Pancreas (tissue), 10 donors: ENCODE results near the gene GPC5. TPM values are rescaled to one million over a fixed set of nuclear protein-coding genes. Genes with fewer than 3 reads are reported as not detected.
A peak's percentile ranks its signal among the peaks of the same experiment; 100 is the strongest.

Experiments
- ATAC-seq, 4 donors: fragments of 200-7000 bp; cut with Tn5 transposase; one replicate each; pipeline versions ENCODE4 v1.8.0 to v1.9.1; 2020; ENCODE audit warnings: mild to moderate bottlenecking in 4 of 4, moderate library complexity in 4 of 4
- DNase-seq, 6 donors: peaks; one replicate each; pipeline ENCODE4 v3.0.0-alpha.2; 2020
- FAIRE-seq: peaks from 2 replicates; lab custom pipeline; 2012; peaks lifted over from hg19 to GRCh38; lab: Jason Lieb, UNC
- H3K27ac ChIP-seq, 4 donors: fragments of 200-600 bp; sonication (generic); 1 replicate in 3 of 4; 2 replicates in 1 of 4; pipeline versions ENCODE4 v1.5.0 to v1.8.0; 2020
- H3K27me3 ChIP-seq, 4 donors: fragments of 200-600 bp; one replicate each; pipeline ENCODE4 v1.8.0; 2021
- H3K36me3 ChIP-seq, 3 donors: fragments of 200-600 bp; sonication (generic) in 1 of 3; one replicate each; pipeline versions ENCODE4 v1.5.0 to v1.8.0; 2020 to 2021
- H3K4me1 ChIP-seq, 3 donors: fragments of 200-600 bp; one replicate each; pipeline ENCODE4 v1.8.0; 2021
- H3K4me3 ChIP-seq, 4 donors: fragments of 200-600 bp; sonication (generic) in 2 of 4; one replicate each; pipeline versions ENCODE4 v1.5.0 to v1.8.0; 2020 to 2021
- H3K9me3 ChIP-seq, 4 donors: fragments of 200-600 bp; one replicate each; pipeline ENCODE4 v1.8.0; 2021
- CTCF ChIP-seq, 4 donors: fragments of 200-600 bp; sonication (generic) in 3 of 4; IDR thresholded peaks; one replicate each; pipeline versions ENCODE4 v1.5.0 to v1.8.0; 2021; ENCODE audit warnings: antibody characterized with exemption in 4 of 4
- WGBS, 2 donors: extraction: QIAGEN DNeasy Blood & Tissue Kit; methylation state at CpG; one replicate each; pipeline ENCODE4 v1.1.7; 2013; 5-methylcytosine and 5-hydroxymethylcytosine counted together
- intact Hi-C, 3 donors: fragments of 100-400 bp; cut with DNase I; formaldehyde crosslinking; loops; one replicate each; pipeline versions ENCODE4 v1.11.1 to v1.14.2; 2022
- polyA plus RNA-seq, 2 donors: library from polyadenylated mRNA; stranded (reverse); fragments of 200-250 nt; gene quantifications; one replicate each; pipeline ENCODE4 v1.2.3, GENCODE V29; 2013
- total RNA-seq, 6 donors: library from RNA; stranded (reverse); fragmentation: NEBNext Ultra II Directional in 4 of 6; extraction: Animal tissue kit (Norgen Biotek cat#: 25700) in 4 of 6; gene quantifications; one replicate each; pipeline versions ENCODE4 v1.2.1 to v1.2.4, GENCODE V29; 2021 to 2023
- donor health status: healthy with polysubstance abuse.
- donor health status: DM: no; HTN: no; CAD: no; lungs with moderate emphysema.
- donor health status: DM: no; HTN: no; CAD: no.
- donor health status: control.
- donor health status: control.
- donor health status: Bipolar disorder and iron deficiency.
- donor health status: DM: yes; HTN: yes; CAD: no.
- donor health status: DM: no; HTN: no; CAD: no.
- donor health status: DM: no; HTN: no; CAD: no.
- donor health status: DM: yes; HTN: yes; CAD: no.

The GPC5 gene
- total and polyA plus RNA-seq, 8 donors: 0.12 to 0.35 (median 0.35) TPM; not detected in 5

- intact Hi-C loops: no loop called here
- FAIRE-seq: no peak
Measured at GRCh38 chr13:92836171-92836570, 1437.8 kb downstream of the GPC5 start.

GRCh38 chr13:92838786-92839185 lies 1440.4 kb downstream of the GPC5 start:
- H3K9me3 ChIP-seq: no peaks in the 10 kb centered on the region
- H3K36me3 ChIP-seq: no peaks in the 10 kb centered on the region
- H3K27me3 ChIP-seq: no peaks in the 10 kb centered on the region
- peaks cover 0 to 4% (median 0%) of the 10 kb centered on the region in 3 donors for H3K4me1 ChIP-seq
- H3K27ac ChIP-seq: no peak overlapping the region
- ATAC-seq (no peak), DNase-seq (no peak), FAIRE-seq (no peak)
- intact Hi-C loops: no loop called here
- 90 to 91% methylated on average over 3 of the region's 3 CpGs for WGBS, 2 donors
- no peak overlapping the region for H3K4me3 ChIP-seq
- no peak for TF ChIP-seq CTCF (IDR thresholded peaks at IDR 0.05)

More at GRCh38 chr13:92836171-92836570, 1437.8 kb downstream of the GPC5 start:
- H3K27me3 ChIP-seq: no peaks in the 10 kb centered on the region
- H3K4me1 ChIP-seq: no peaks in the 10 kb centered on the region
- H3K4me3 ChIP-seq: no peak overlapping the region
- no peak for TF ChIP-seq CTCF (IDR thresholded peaks at IDR 0.05)
- ATAC-seq (no peak), DNase-seq (no peak)
- H3K27ac ChIP-seq: no peak overlapping the region
- no peaks in the 10 kb centered on the region for H3K36me3 ChIP-seq
- H3K9me3 ChIP-seq: no peaks in the 10 kb centered on the region

GRCh38 chr13:92842145-92842544 lies 1443.7 kb downstream of the GPC5 start:
- Histone ChIP-seq H3K27me3 (no peaks in the 10 kb centered on the region), H3K36me3 (no peaks in the 10 kb centered on the region), H3K4me3 (no peak overlapping the region), H3K27ac (no peak overlapping the region), H3K9me3 (no peaks in the 10 kb centered on the region), H3K4me1 (peaks cover 0 to 7% (median 0%) of the 10 kb centered on the region in 3 donors)
- intact Hi-C loops: no loop called here
- WGBS, 2 donors: 81 to 84% methylated on average over 2 of the region's 2 CpGs
- FAIRE-seq: no peak
- no peak for TF ChIP-seq CTCF (IDR thresholded peaks at IDR 0.05)
- DNase-seq: no peak
- ATAC-seq: peak in 2 of 4 donors; percentile 31 to 39

GRCh38 chr13:92843549-92843948 lies 1445.1 kb downstream of the GPC5 start:
- Histone ChIP-seq H3K36me3 (no peaks in the 10 kb centered on the region), H3K4me1 (peaks cover 0 to 7% (median 0%) of the 10 kb centered on the region in 3 donors), H3K27ac (no peak overlapping the region), H3K4me3 (no peak overlapping the region), H3K27me3 (no peaks in the 10 kb centered on the region), H3K9me3 (no peaks in the 10 kb centered on the region)
- FAIRE-seq (no peak), ATAC-seq (peak; percentile 24 to 86 (median 66)), DNase-seq (no peak)
- 10% methylated on average over 4 of the region's 4 CpGs for WGBS, 2 donors
- intact Hi-C loops: no loop called here
- TF ChIP-seq CTCF (IDR thresholded peaks at IDR 0.05): no peak

GRCh38 chr13:92849381-92849780 lies 1451.0 kb downstream of the GPC5 start:
- Histone ChIP-seq H3K9me3 (no peaks in the 10 kb centered on the region), H3K4me1 (no peaks in the 10 kb centered on the region), H3K27me3 (no peaks in the 10 kb centered on the region), H3K27ac (no peak overlapping the region), H3K36me3 (no peaks in the 10 kb centered on the region), H3K4me3 (no peak overlapping the region)
- DNase-seq: no peak
- FAIRE-seq: no peak
- intact Hi-C loops: no loop called here
- TF ChIP-seq CTCF (IDR thresholded peaks at IDR 0.05): no peak
- ATAC-seq: no peak
